HG03354 (cell line): ENCODE measurements around the gene ARMS2.

ENCODE experiments used
- ATAC-seq: cut with Tn5 transposase; IDR thresholded peaks from one replicate; pipeline ENCODE4 v1.9.1; 2021; ENCODE audit warnings: mild to moderate bottlenecking; ENCODE audit not compliant: unreplicated experiment, poor library complexity, severe bottlenecking

Gene ARMS2

DNA sequence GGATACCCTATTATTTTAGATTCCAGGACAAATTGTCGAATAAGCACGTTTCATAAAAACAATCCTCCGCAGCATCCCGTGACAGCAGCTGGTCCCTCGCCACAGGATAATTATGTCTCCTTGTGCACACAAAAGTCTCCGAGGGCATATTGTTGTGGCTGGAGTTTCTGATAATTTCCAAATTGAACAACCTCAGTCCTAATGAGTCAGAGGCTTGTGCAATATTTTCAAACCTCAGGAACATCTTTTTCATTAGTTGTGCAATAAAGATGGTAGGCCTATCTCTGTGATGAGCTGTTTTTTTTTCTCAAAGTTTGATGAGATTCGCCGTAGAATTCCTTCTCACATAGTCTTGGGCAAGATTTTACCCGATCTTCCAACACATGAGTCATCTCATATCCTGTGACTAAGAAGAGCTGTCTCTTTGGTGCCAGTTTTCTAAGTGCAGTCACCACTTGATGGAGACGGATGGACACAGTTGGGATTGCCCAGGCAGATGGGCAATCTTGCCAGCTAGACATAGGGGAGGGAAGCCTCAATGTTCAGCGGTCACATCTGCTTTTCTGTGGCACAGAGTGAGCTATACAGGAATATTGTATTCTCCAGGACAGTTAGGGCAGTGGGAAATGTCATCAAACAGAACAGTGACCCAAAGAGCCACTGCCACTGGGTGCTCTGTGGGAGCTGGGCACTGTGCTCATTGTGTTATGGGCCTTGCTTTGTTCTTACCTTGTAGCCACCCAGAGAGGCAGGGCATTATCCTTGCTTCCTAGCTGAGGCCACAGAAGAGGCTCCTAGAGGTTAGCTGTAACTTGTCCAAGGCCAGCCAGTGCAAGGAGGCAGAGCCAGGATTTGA is 14.7 kb downstream of the ARMS2 start:
- ATAC-seq: no peak

DNA sequence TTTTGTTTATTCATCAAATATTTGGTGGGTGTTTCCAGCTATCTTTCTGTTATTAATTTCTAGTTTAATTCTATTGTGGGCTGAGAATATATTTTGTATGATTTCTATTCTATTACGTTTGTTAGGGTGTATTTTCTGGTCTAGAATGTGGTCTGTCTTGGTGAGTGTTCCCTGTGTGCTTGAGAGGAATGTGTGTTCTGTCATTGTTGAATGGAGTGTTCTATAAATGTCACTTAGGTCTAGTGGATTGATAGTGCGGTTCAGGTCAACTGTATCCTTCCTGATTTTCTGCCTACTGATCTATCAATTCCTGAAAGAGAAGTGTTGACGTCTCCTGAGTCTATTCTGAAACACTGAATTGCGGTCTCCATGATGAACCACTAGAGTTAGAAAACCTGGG is 15.4 kb downstream of the ARMS2 start:
- ATAC-seq: no peak

DNA sequence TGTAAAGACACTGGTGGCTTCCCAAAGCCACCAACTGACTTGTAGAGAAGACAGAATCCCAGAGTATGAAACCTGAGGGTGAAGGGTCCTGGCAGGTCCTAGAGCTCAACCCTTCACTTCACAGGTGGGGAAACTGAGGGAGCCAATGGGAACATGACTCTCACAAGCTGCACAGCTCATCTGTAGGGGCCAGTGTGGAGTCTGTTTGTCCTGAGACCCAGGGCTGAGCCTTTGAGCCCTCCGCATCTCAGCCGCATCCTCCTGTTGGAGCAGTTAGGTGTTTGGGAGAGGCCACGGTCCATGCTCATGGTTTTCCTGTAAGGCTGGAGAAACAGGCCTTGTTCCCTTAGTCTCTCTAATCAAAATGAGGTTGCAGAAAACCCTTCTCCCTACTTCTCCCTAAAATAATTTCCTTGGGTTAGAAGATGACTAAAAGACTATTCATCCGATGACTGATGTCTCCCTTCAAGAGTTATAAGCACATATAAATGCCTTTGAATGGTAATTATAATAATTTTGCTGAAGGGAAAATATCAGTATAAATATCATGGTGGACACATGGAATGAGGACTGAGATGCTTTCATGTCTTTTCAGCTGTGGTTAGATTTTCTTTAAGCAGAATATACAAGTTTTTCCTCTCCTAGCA is 17.2 kb downstream of the ARMS2 start:
- ATAC-seq: no peak

DNA sequence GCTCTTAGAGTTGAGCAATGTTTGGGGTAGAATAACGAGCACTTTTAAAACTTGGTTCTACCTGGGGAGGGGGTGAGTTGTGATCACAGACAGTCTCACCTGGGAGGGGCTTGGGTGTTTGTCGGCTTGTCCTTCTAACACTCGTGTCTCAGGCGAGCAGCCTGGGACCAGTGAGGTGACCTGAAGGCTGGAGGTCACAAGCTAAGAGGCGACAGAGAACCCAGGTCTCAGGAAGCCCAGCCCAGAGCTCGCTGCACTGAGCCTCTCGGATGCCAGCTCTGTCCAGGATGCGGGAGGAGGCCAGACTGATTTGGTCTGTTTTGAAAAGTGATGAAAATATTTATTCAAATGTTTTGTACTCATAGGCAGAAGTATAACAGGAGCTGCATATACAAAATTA is 18.7 kb downstream of the ARMS2 start:
- no peak for ATAC-seq

DNA sequence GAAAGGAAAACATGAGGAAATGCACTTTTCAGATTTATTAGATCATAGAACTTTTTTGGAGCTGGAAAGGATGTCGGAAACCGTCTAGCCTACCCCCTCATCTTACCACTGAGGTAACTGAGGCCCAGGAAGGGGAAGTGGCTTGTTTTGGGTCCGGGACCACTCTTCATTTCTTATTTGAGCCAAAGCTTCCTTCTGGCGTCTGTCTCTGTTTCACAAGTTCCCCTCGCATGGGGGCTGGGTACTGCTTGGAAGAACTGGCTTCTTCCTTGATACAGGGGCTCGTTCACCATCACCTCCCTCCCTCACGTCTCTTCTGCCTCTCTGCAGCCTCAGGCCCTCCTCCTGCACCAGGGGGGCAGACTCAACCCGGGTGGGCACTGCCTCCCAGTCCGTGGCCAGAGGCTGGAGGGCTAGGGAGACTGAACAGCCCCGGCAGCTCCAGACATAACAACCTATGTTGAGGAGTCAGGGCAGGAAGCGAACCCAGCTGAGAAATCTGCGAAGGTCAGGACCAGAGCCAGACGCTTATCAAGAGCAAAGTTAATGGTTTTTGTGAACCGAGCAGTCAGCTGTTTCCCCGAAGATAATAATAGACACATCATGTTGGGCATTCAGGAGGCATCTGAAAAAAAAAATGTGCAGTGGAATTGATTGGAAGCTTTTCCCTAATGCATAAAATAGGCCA is 19.8 kb downstream of the ARMS2 start:
- ATAC-seq: no peak

DNA sequence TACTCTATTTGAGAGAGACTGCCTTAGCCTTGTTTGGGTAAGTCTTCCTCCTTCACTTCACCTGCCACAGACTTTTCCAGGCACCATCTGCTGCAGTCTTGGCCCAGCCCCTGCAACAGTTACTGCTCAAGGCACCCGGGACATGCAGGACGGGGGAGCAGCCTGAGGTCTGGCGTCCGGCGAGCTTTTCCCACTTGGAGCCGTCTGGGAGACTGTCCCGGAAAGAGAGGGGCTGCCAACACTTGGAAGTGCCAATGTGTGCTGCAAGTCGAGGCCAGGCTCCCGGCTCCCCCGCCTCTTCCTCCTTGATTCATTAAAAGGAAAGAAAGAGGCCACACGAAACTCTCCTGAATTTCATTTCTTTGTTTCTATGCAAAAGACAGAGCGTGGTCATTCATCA is 20.6 kb downstream of the ARMS2 start:
- ATAC-seq: no peak

DNA sequence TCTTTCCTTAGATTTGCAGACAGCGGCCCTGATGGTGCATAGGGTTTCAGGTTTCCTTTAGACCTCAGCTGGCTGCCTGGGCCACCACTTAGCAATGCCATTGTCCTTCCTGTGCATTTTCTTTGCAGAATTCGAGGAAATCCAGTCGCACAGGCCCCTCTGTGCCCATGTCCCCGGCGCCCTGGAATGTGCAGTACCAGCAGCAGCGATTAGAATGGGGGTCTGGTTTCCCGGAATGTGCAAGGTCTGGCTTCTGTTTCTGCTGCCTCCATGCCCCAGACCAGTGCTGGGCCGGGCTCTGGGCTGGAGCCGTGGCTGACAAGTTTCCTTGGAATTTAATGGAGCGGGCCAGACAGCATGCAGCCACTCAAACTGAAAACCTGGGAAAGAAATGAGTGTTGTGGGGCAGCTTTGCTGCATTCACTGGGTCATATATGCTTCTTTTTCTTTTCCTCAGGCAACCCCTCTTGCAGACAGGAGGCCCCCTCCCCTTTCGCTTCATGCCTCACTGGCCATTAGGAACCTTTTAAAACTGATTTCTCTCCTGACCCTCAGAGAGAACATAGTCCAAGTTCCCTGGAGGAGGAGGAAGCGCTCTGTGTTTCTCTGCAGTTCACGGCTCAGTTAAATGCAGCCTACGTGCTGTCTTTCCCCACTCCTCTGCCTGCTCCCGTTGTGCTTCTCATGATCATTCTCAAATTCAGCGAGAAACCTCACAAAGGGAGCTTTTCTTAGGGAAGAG is 21.3 kb downstream of the ARMS2 start:
- no peak for ATAC-seq

DNA sequence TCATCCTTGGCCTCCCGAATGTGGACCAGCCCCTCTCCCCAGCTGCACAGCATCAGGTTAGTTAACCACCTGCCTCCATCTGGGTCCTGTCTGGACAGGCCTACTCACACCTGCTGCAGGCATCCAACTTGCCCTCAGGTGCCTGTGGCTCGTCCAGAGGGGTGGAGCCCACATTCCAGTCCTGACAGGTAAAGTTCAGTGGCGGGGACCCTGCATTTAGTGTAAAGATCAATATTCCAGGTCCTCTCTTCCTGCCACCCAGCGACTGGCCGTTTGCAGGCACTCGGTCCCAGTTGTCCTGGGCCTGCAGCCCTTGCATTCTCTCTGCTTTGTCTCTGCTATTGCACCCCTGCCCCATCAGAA is 21.9 kb downstream of the ARMS2 start:
- ATAC-seq: no peak

DNA sequence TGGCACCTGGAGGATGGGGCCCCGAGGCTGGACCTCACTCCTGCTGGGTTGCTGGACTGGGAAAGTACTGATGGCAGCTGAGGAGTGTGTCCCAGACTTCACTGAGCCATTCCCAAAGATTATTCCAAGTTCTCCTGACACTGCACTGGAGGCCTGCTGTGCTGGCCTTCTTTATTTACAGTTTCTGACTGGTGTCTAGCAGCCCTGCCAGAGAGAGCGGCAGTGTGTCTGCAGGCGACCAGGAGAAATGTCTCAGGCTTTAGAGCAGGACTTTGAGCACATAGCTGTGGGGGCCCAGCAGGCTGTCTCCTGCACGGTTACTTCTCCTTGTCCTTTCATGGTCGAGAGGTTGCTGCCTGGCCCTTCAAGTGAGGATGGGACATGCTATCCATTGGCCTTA is 23.0 kb downstream of the ARMS2 start:
- ATAC-seq: no peak

DNA sequence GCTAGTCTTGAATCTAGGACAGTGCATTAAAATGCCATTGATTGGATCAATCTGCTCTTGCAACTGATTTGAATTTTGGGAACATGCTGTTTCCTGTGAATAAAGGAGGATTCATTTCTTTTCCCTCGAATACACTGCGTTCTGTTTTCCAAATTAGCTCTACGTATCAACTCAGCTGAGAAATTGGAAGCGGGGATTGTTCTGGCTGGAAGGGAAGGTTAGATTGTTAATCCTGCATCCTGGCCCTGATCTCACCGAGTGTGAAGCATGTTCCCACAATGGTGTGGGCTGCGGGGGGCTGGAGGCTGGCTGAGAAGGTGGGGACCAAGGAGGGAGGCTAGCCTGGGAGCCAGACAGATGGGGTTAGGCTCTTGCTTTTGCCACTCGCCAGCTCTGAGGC is 24.5 kb downstream of the ARMS2 start:
- ATAC-seq: no peak

DNA sequence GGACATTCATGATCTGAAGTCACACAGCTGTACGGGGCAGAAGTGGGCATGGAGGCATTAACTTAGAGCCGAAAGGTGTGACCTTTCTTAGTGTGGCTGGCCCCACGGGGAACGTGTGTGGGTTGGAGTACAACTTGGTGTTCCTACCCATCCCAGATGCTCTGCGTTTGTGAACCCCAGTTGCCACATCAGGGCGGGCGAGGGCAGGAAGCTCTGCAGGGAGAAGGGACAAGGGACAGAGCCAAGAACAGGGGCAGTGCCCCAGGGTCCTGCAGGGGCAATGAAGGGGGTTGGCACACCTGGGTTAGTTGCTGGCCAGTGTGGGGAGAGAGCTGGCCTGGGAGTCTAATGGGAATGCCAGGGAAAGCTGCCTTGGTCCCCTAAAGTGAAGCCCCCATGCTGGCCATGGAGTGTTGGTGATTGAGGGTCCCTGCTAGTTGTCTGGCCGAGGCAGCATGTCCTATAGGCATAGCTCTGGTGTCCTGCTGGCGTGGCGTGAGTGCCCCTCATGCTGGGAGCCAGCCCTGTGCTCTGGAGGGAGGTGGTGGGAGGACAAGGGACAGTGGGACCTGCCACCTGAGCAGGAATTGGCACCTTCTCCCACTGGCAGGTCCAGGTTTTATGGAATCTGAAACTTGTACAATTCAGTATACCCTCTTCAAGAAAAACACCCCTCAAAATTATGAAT is 25.8 kb downstream of the ARMS2 start:
- no peak for ATAC-seq

DNA sequence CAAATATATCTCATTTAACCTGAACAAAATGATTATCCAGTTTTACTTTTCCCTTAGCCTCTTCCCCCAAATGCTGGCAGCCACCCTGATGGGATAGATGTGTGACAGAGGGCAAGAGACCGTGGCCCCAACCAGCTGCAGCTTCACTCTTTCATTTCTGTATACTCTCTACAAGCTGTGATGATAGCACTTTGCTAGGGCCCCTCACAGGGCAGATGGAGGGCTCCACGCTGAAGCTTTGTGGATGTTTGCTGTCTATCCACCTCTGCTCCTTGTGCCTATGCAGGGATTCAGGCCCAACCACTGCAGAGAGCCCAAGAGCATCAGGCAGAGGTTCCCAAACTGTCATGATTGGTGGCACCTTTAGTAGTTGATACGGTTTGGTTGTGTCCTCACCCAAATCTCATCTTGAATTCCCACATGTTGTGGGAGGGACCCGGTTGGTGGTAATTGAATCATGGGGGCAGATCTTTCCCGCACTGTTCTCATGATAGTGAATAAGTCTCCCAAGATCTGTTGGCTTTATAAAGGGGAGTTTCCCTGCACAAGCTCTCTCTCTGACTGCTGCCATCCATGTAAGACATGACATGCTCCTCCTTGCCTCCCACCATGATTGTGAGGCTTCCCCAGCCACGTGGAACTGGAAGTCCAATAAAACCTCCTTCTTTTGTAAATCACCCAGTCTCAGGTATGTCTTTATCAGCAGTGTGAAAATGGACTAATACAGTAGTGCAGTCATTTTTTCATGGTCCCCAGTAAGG is 27.0 kb downstream of the ARMS2 start:
- no peak for ATAC-seq

DNA sequence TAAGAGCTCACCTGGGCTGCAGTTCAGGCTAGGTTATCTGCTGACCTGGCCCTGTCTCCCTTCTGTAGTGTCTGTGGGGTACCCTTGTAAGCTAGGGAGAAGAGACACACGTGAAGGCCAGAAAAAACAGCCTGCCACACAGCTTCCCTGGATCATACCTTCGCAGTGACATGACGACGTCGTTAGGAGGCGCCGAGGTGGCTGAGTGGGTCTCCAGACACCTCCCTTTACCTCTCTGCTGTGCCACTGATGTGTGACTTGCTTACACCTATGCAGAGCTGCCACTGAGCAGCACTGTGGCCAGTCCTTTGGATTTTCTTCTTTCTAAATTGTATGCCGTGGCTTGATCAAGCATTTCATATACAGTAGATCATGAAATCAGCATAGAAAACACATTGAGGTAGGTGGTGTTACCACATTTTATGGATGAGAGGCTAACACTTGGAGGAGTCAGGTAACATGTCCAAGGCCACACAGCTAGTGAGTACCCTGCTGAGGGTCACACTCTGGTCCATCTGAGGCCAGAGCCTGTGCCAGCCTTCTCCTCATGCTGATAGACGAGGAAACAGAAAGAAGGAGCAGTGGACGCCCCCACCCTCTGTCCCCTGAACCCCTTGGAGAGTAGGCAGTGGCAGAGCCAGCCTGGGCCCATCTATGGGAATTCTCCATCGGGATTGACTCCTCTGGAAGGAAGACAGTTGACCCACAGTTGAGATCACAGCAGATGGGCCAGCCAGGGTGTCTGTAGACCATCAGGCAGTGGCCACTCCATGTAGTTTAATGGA is 30.0 kb downstream of the ARMS2 start:
- ATAC-seq: no peak

DNA sequence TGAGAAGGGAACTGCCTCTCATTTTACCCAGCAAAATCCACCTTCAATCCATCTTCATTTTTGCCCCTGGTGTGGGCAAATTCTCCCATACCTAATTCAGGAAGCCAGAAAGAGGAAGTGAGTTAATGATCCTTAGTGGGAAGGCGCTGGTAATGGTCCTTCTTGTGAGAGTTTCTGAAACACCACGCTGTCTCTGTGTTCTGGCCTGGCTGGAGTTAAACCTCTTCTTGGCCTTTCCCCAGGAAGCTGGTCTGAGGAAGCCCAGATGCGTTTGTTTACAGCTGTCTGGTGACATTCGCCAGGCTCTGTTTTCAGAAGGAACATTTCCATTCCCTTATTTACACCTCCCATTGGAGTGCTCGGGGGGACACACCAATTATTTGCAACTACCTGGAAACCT is 31.2 kb downstream of the ARMS2 start:
- no peak for ATAC-seq

DNA sequence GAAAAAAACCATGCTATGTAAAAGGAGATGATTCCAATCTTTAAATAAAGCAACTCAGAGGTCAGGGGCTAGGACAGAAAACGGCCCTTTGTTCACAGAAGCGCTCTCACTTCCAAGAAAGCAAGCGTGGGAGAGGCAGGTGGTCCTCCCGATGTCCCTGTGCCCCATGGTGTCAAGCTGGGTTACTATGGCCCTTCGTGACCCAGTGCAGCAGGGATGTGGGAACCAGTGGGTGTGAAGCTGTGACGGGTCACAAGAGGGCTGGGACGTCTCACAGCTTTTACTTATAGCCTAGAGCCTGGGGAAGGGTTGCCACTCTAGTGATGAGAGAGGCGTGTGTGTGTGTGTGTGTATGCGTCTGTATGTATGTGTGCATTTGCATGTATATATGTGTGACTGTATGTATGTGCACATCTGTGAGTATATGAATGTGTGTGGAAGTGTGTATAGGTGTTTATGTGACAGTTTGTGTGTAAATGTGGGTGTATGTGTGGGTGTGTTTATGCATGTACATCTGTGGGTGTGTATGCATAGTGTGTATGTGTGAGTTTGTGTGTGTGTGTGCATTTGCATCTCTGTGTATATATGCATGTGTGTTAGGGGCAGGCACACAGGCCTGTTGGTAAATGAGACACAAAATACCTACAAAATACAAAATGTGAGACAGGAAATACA is 32.1 kb downstream of the ARMS2 start:
- no peak for ATAC-seq

DNA sequence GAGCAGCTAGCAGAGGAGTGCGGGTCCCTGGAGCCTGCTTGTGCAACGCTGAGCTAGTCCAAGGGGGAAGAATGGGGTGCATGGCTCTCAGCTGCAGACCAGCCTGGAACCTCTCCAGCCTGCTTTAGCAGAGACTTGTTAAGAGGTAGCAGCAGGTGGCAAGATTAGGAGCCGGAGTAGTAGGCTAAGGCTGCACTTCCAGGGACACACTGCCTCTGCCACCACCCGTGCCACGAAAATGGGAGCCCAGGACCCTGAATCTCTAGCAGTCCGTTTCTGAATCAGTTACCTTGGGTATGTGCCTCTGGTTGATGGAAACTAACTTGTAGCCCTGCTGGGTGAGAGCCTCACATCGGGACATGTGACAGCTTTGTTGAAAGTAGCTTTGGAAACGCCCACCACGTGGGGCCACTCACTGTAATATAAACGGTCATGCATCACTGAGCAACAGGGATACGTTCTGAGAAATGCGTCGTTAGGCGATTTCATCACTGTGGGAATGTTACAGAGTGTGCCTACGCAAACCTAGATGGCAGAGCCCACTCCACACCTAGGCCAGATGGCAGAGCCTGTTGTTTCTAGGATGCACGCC is 32.8 kb downstream of the ARMS2 start:
- ATAC-seq: no peak

DNA sequence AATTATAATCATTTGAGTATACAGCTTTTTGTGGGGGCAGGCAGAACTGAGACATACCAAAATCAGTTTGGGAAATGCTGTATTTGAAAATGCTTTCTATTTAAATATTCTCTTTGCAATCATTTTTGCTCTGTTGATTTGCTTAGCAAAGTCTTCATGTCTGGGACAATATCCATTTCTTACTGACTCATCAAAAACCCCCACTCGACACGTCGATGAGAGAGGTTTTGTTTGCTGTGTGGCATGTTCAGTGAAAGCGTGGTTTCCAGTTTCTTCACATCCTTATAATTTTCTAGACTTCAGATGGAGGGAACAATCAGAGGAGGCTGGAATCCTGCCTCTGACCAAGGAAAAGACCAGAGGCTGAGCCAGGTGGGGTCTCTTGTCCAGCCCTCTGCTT is 35.8 kb downstream of the ARMS2 start:
- ATAC-seq: no peak
